Measurements from ENCODE around the gene JAZF1.

The JAZF1 gene

GRCh38 chr7:28165961-28166955 is 14.3 kb downstream of the JAZF1 start:
- ChIA-PET CTCF (interaction anchor here (1.2 to 1.6 kb wide), 3 partner anchors 18 to 69 kb away, joined by 3 read pairs; no protein-coding TSS in a partner anchor), POLR2A (no interaction called here)
- TF ChIP-seq, protein P1, sequence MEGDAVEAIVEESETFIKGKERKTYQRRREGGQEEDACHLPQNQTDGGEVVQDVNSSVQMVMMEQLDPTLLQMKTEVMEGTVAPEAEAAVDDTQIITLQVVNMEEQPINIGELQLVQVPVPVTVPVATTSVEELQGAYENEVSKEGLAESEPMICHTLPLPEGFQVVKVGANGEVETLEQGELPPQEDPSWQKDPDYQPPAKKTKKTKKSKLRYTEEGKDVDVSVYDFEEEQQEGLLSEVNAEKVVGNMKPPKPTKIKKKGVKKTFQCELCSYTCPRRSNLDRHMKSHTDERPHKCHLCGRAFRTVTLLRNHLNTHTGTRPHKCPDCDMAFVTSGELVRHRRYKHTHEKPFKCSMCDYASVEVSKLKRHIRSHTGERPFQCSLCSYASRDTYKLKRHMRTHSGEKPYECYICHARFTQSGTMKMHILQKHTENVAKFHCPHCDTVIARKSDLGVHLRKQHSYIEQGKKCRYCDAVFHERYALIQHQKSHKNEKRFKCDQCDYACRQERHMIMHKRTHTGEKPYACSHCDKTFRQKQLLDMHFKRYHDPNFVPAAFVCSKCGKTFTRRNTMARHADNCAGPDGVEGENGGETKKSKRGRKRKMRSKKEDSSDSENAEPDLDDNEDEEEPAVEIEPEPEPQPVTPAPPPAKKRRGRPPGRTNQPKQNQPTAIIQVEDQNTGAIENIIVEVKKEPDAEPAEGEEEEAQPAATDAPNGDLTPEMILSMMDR (IDR thresholded peaks at IDR 0.05; ENCODE audit: control extremely low read depth, extremely low read depth, low read depth, missing control alignments), result no peak

DNA sequence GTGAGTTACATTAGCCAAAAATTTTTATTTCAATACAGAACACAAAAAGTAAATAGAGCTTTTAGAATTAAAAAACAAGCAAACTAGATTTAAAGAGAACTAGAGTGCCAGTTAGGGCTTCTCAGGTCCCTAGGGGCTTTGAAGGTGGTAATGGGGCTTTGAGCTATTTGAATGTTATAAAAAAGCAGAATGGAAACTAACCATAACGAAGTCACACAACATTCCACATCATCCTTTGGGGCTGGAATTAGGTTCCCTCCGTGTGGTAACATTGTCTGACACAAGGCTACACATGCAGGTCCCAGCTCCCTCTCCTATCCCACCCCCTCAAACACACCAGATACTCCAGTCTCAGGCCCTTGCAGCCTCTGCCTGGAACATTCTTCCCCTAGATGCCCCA is 15.3 kb downstream of the JAZF1 start:
- DNase-seq (ENCODE audit: extremely low spot score), result no peak
- TF ChIP-seq, protein P1 (IDR thresholded peaks at IDR 0.05; ENCODE audit: control extremely low read depth, extremely low read depth, low read depth, missing control alignments), result no peak
- CTCF ChIA-PET, result interaction anchor here (1.5 to 1.6 kb wide), 2 partner anchors 22 to 68 kb away, joined by 3 read pairs; no protein-coding TSS in a partner anchor
- POLR2A ChIA-PET, result no interaction called here

More at GRCh38 chr7:28165961-28166955, 14.3 kb downstream of the JAZF1 start:
- DNase-seq (ENCODE audit: extremely low spot score), result no peak

DNA sequence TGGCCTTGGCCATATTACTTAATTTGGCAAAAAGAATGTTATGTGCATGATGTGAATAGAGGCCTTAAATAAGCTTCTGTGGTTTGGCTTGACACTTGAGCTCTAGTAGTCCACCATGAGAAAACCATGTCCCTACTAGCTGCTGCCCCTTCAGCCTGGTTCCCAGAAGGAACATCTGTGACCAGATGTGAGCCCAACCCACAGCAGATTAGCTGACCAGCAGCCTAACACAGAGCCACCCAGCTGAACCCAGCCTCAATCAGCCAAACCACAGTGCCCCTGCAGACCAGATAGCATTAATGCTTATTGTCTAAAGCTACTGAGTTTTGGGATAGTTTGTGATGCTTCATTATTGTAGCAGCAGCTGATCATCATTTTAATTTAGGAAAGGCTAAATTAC is 16.6 kb downstream of the JAZF1 start:
- DNase-seq (ENCODE audit: extremely low spot score), result no peak
- CTCF ChIA-PET, result no interaction called here
- TF ChIP-seq, protein P1 (IDR thresholded peaks at IDR 0.05; ENCODE audit: control extremely low read depth, extremely low read depth, low read depth, missing control alignments), result no peak
- POLR2A ChIA-PET, result no interaction called here

- TF ChIP-seq, protein P1 (IDR thresholded peaks at IDR 0.05; ENCODE audit: control extremely low read depth, extremely low read depth, low read depth, missing control alignments), result no peak
- no peak for DNase-seq (ENCODE audit: extremely low spot score)
- CTCF ChIA-PET, result no interaction called here
- POLR2A ChIA-PET, result no interaction called here
Observed at GRCh38 chr7:28161331-28161730, 19.3 kb downstream of the JAZF1 start.

GRCh38 chr7:28160551-28160991 is 20.0 kb downstream of the JAZF1 start:
- DNase-seq (ENCODE audit: extremely low spot score), result no peak
- CTCF ChIA-PET, result no interaction called here
- TF ChIP-seq, protein P1 (IDR thresholded peaks at IDR 0.05; ENCODE audit: control extremely low read depth, extremely low read depth, low read depth, missing control alignments), result no peak
- POLR2A ChIA-PET, result no interaction called here

DNA sequence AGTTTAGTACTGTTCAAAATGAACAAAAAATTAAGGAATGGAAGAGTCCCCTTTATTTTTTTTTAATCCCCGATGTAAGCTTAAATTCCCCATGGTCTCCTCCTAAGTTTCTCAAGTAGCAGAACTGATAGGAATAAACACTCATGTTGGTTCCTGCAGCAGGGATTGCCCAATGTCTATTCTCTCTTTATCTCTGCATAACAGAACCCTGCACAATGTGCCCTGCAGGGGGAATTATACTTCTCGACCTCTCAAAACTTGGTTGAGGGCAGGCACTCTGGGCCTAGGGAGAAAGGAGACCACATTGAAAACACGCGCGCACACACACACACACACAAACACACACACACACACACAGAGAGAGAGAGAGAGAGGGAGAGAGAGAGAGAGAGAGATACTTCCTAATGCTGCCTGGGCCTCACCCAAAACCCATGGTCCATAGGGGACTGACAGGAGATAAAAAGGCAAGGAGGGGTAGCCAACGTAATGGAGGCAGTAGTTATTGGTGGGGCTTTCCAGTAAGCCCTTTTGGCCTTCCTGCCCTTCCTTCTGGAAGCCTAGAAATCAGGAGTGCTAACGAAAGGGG is 22.7 kb downstream of the JAZF1 start:
- CTCF ChIA-PET, result interaction anchor here (1.0 kb wide), 1 partner anchor 11 kb away, joined by 4 read pairs; no protein-coding TSS in a partner anchor
- POLR2A ChIA-PET, result no interaction called here

More for the DNA sequence above, 22.7 kb downstream of the JAZF1 start:
- TF ChIP-seq, protein P1 (IDR thresholded peaks at IDR 0.05; ENCODE audit: control extremely low read depth, extremely low read depth, low read depth, missing control alignments), result no peak
- no peak for DNase-seq (ENCODE audit: extremely low spot score)
